ENCODE data around the gene PALMD. TPM values are rescaled to one million over a fixed set of nuclear protein-coding genes. Genes with fewer than 3 reads are reported as not detected.

The PALMD gene
- total RNA-seq, 1 donor from 2014 or later = 34.4 TPM

DNA sequence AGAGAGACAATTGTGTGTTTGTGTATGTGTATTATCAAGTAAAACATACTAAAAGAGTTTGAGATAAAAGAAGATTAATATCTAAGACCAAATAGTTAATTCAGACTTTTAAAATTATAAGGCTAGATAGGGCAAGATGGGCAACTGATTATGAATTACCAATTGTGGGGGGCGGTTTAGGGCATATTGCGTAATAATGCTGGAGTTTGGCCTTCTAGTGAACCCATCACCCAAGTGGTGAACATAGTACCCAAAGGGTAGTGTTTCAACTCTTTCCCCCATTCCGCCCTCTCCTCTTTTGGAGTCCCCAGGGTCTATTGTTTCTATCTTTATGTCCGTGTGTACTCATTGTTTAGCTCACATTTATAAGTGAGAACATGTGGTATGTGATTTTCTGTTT lies 65.1 kb downstream of the PALMD start:
- Histone ChIP-seq H3K36me3 (peaks cover 7 to 54% of the 10 kb centered on the region in 2 donors), H3K27me3 (no peaks in the 10 kb centered on the region), H3K9me3 (no peaks in the 10 kb centered on the region), H3K27ac (no peak overlapping the region), H3K4me3 (no peak overlapping the region), H3K4me1 (no peaks in the 10 kb centered on the region)
- DNase-seq (ENCODE audit: low spot score in 2 of 2) = no peak
- intact Hi-C loops (cut with DNase I) = no loop called here
- TF ChIP-seq, protein P1, sequence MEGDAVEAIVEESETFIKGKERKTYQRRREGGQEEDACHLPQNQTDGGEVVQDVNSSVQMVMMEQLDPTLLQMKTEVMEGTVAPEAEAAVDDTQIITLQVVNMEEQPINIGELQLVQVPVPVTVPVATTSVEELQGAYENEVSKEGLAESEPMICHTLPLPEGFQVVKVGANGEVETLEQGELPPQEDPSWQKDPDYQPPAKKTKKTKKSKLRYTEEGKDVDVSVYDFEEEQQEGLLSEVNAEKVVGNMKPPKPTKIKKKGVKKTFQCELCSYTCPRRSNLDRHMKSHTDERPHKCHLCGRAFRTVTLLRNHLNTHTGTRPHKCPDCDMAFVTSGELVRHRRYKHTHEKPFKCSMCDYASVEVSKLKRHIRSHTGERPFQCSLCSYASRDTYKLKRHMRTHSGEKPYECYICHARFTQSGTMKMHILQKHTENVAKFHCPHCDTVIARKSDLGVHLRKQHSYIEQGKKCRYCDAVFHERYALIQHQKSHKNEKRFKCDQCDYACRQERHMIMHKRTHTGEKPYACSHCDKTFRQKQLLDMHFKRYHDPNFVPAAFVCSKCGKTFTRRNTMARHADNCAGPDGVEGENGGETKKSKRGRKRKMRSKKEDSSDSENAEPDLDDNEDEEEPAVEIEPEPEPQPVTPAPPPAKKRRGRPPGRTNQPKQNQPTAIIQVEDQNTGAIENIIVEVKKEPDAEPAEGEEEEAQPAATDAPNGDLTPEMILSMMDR (IDR thresholded peaks at IDR 0.05) = no peak

DNA sequence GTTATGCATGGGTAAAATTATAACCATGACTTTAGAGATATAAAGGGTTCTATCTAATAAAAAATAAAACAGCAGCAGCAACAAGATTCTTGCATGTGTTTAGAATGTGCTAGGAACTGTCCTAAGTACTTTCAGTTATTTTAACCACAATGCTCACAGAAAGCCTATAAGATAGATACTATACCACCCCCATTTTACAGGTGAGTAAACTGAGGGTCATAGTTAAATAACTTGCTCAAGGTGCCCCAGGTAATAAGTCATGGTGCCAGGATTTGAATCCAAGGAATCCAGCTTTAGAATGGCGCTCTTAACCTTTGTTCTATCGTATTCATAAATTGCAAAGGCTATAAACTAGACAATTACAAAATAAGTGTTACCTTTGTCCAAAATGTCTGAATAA lies 67.1 kb downstream of the PALMD start:
- intact Hi-C loops (cut with DNase I) = no loop called here
- H3K4me3 ChIP-seq = no peak overlapping the region
- DNase-seq (ENCODE audit: low spot score in 2 of 2) = no peak

DNA sequence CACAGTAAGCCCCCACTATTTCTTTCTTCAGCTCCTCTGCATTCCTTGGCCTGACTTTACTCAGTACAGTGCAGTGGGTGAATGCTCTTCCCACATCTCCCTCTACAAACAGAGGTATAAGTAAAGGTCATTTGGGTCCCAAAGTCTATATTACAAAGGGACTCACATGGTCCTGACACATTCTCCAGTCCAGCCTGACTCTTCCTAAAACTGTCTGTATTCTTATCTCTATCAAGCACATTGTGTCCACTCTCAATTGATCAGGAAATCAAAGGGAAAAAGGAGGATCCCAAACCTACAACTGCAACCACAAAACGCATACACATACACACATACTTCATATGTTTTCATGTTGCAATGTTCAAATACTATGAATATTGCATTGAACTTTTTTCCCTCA lies 71.1 kb downstream of the PALMD start:
- intact Hi-C loops (cut with DNase I) = no loop called here
- no peak for DNase-seq (ENCODE audit: low spot score in 2 of 2)
- TF ChIP-seq, protein P1 (IDR thresholded peaks at IDR 0.05) = no peak
- Histone ChIP-seq H3K9me3 (no peaks in the 10 kb centered on the region), H3K4me1 (no peaks in the 10 kb centered on the region), H3K27me3 (no peaks in the 10 kb centered on the region), H3K27ac (no peak overlapping the region), H3K4me3 (no peak overlapping the region), H3K36me3 (peaks cover 0 to 59% of the 10 kb centered on the region in 2 donors)

More for the DNA sequence above, 67.1 kb downstream of the PALMD start:
- TF ChIP-seq, protein P1 (IDR thresholded peaks at IDR 0.05) = no peak
- H3K36me3 ChIP-seq = peaks cover 6 to 71% of the 10 kb centered on the region in 2 donors
- no peaks in the 10 kb centered on the region for H3K4me1 ChIP-seq
- H3K27ac ChIP-seq = no peak overlapping the region
- no peaks in the 10 kb centered on the region for H3K9me3 ChIP-seq
- H3K27me3 ChIP-seq = no peaks in the 10 kb centered on the region

DNA sequence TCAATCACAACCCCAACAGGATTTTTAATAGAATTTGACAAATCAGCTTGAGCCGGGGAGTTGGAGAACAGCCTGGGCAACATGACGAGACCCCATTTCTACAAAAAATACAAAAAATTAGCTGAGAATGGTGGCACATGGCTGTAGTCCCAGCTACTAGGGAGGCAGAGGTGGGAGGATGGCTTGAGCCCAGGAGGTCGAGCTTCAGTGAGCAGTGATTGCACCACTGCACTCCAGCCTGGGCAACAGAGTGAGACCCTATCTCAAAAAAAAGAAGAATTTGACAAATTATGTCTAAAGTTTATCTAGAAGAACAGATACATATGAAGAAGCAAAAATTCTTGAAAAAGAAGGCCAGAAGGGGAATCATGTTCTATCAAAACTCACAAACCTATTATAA lies 77.3 kb downstream of the PALMD start:
- Histone ChIP-seq H3K36me3 (peaks cover 3 to 17% of the 10 kb centered on the region in 2 donors), H3K4me3 (no peak overlapping the region), H3K4me1 (no peaks in the 10 kb centered on the region), H3K27me3 (no peaks in the 10 kb centered on the region), H3K27ac (no peak overlapping the region), H3K9me3 (no peaks in the 10 kb centered on the region)
- intact Hi-C loops (cut with DNase I) = no loop called here
- TF ChIP-seq, protein P1 (IDR thresholded peaks at IDR 0.05) = no peak
- no peak for DNase-seq (ENCODE audit: low spot score in 2 of 2)

DNA sequence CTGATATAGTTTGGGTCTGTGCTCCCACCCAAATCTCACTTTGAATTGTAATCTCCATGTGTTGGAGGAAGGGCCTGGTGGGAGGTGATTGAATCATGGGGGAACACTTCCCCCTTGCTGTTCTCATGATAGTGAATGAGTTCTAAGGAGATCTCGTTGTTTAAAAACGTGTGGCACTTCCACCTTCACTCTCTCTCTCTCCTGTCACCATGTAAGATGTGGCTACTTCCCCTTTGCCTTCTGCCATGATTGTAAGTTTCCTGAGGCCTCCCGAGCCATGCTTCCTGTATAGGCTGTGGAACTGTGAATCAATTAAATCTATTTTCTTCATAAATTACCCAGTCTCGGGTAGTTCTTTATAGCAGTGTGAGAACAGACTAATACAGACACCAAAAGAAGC lies 80.1 kb downstream of the PALMD start:
- Histone ChIP-seq H3K27me3 (no peaks in the 10 kb centered on the region), H3K27ac (no peak overlapping the region), H3K4me1 (no peaks in the 10 kb centered on the region), H3K36me3 (peaks cover 3 to 11% of the 10 kb centered on the region in 2 donors), H3K9me3 (no peaks in the 10 kb centered on the region), H3K4me3 (no peak overlapping the region)
- TF ChIP-seq, protein P1 (IDR thresholded peaks at IDR 0.05) = no peak
- DNase-seq (ENCODE audit: low spot score in 2 of 2) = no peak
- intact Hi-C loops (cut with DNase I) = no loop called here

DNA sequence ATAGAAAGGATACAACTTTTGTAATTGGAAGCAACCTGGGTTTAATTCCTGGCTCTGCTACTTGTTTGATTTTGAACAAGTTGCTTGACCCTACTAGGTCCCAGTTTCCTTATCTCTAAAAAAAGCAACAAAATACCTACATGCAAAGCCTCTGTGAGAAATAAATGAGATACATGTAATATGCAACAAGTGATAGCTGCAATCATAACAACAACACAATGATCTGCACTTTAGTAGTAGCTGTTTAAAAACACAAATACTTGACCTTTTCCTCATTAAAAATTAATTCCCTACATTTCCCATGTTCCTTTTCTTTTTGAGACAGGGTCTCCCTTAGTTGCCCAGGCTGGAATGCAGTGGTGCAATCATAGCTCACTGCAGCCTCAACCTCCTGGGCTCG lies 80.5 kb downstream of the PALMD start:
- no peaks in the 10 kb centered on the region for H3K9me3 ChIP-seq
- no peak overlapping the region for H3K4me3 ChIP-seq
- TF ChIP-seq, protein P1 (IDR thresholded peaks at IDR 0.05) = no peak
- intact Hi-C loops (cut with DNase I) = no loop called here
- no peak for DNase-seq (ENCODE audit: low spot score in 2 of 2)
- H3K36me3 ChIP-seq = peaks cover 3 to 11% of the 10 kb centered on the region in 2 donors
- no peaks in the 10 kb centered on the region for H3K27me3 ChIP-seq
- no peak overlapping the region for H3K27ac ChIP-seq
- no peaks in the 10 kb centered on the region for H3K4me1 ChIP-seq
